Measurements from ENCODE around the gene RNASET2. TPM values are rescaled to one million over a fixed set of nuclear protein-coding genes. Genes with fewer than 3 reads are reported as not detected.

The RNASET2 gene, protein sequence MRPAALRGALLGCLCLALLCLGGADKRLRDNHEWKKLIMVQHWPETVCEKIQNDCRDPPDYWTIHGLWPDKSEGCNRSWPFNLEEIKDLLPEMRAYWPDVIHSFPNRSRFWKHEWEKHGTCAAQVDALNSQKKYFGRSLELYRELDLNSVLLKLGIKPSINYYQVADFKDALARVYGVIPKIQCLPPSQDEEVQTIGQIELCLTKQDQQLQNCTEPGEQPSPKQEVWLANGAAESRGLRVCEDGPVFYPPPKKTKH
- total RNA-seq: 10 to 100 TPM; 25.2 to 55.2 (median 37.0) TPM
- 10 to 100 TPM; 25.7 to 61.4 TPM for polyA plus RNA-seq

DNA sequence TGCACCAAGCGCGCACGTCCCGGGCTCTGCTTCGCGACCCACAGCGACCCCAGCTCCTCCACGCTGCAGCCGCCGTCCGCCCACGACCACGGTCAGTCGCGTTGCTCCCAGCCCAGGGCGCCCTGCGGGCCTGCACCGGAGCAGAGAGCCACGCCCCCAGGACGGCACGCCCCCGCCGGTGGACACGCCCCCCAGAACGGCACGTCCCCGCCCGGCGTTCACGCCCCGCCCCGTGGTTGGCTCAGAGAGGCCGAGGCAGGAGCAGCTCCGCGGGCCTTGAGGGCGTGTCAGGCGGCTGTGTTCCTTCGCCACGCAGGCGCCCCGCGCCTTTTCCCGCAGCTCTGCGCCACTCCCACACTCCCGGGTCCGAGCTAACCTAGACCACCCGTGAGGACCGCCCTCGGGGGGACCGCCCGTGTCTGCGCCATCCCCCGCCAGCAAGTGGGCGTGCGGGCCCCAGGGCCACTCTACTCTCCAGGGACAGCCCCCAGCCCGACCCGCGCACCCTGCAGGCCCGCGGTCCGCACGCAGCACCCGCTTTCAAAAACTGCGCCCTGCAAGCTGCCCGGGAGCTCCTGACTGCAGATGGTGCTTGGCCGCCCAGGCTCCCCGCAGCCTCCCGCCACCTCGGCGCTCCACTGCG, at the start of gene RNASET2:
Gene RNASET2, minus strand, starts transcription at position 107 of the 643 bp plus-strand sequence. CDS start 368 bp downstream, outside the sequence.
- peak within 1 kb of the TSS; percentile 63 to 91 (median 78) for H3K27ac ChIP-seq
- H3K4me3 ChIP-seq: peak within 1 kb of the TSS; percentile 62 to 95 (median 72)
- no peaks in the 10 kb centered on the region for H3K36me3 ChIP-seq
- H3K4me1 ChIP-seq: no peaks in the 10 kb centered on the region
- H3K27me3 ChIP-seq: no peaks in the 10 kb centered on the region
- TF ChIP-seq, protein P1, sequence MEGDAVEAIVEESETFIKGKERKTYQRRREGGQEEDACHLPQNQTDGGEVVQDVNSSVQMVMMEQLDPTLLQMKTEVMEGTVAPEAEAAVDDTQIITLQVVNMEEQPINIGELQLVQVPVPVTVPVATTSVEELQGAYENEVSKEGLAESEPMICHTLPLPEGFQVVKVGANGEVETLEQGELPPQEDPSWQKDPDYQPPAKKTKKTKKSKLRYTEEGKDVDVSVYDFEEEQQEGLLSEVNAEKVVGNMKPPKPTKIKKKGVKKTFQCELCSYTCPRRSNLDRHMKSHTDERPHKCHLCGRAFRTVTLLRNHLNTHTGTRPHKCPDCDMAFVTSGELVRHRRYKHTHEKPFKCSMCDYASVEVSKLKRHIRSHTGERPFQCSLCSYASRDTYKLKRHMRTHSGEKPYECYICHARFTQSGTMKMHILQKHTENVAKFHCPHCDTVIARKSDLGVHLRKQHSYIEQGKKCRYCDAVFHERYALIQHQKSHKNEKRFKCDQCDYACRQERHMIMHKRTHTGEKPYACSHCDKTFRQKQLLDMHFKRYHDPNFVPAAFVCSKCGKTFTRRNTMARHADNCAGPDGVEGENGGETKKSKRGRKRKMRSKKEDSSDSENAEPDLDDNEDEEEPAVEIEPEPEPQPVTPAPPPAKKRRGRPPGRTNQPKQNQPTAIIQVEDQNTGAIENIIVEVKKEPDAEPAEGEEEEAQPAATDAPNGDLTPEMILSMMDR (IDR thresholded peaks at IDR 0.05): no peak
- ATAC-seq: peak; percentile 96 to 98 (median 98)
- intact Hi-C loops (cut with DNase I): no loop called here
- no peak for FAIRE-seq
- 0% methylated on average over 43 to 71 of the region's 71 CpGs for WGBS, 2 donors
- peak; percentile 96 to 100 (median 98) for DNase-seq
- H3K9me3 ChIP-seq: no peaks in the 10 kb centered on the region

DNA sequence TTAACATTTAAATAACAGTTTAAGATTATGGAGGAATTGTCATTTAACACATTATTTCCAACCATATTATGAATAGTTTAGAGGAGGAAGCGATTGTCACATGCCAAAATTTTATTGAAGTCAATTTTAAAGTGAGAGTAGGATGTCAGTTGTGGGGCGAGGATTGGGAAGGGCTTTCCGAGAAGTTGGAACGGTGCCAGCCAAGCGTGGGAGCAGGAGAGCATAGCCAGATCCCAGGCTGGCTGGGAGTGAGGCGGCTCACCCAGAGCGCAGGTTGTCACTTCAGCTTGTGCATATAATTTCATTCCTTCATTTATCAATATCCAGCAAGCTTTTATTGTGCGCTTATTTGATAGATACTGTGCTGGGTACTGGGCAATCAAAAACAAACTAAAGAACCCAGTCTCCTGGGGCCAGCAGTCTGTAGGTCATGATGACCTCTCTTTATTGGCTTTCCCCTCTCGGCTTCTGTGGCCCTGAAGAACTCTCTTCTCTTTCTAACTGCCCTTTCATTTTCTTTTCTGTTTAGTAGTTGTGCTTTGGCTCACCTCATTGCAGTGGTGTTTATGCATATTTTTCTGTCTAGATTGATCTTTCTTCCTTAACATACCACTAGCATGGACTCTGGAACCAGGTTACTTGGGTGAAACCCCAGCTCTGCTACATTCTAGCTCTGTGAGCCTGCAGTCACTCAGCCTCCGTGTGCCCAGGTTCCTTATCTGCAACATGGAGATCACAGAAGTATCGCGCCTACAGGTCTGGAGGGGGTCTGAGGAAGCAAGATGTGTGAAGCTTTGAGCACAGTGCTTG, 49.2 kb upstream of the RNASET2 start:
- Histone ChIP-seq H3K4me3 (no peak overlapping the region), H3K27me3 (no peaks in the 10 kb centered on the region), H3K9me3 (no peaks in the 10 kb centered on the region), H3K4me1 (peaks cover 0 to 4% (median 1%) of the 10 kb centered on the region in 3 donors), H3K36me3 (peaks cover 0 to 5% (median 0%) of the 10 kb centered on the region in 3 donors), H3K27ac (no peak overlapping the region)
- intact Hi-C loops (cut with DNase I): no loop called here
- DNase-seq (peak in 4 of 6 donors; percentile 14 to 63 (median 54)), FAIRE-seq (no peak), ATAC-seq (peak in 1 of 4 donors; percentile 41)
- 61 to 64% methylated on average over 12 of the region's 12 CpGs for WGBS, 2 donors
- TF ChIP-seq, protein P1 (IDR thresholded peaks at IDR 0.05): no peak

DNA sequence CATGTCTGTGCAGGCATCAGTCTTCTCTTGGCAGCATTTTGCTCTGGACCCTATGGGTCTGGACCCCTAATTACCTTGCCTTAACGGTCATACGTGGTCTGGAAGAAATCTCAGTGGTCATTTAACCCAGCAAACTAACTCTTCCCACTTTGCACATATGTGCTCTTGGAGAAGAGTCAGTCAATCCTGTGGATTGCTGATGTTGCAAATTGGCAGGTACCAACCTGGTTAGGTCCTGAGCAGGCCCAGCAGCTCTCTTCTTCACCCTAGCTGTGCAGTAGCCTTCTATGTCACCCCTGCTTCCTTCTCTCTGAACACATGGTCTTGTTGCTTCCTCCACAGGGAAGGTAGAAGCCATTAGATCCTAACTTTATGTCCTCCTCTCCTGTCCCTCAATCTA, 44.4 kb upstream of the RNASET2 start:
- 66 to 72% methylated on average over 2 of the region's 2 CpGs for WGBS, 2 donors
- TF ChIP-seq, protein P1 (IDR thresholded peaks at IDR 0.05): no peak
- H3K27me3 ChIP-seq: no peaks in the 10 kb centered on the region
- peaks cover 0 to 2% (median 0%) of the 10 kb centered on the region in 3 donors for H3K36me3 ChIP-seq
- no peak for DNase-seq
- no peaks in the 10 kb centered on the region for H3K9me3 ChIP-seq
- ATAC-seq: no peak
- FAIRE-seq: no peak
- H3K27ac ChIP-seq: no peak overlapping the region
- peaks cover 0 to 8% (median 7%) of the 10 kb centered on the region in 3 donors for H3K4me1 ChIP-seq
- H3K4me3 ChIP-seq: no peak overlapping the region
- intact Hi-C loops (cut with DNase I): no loop called here

DNA sequence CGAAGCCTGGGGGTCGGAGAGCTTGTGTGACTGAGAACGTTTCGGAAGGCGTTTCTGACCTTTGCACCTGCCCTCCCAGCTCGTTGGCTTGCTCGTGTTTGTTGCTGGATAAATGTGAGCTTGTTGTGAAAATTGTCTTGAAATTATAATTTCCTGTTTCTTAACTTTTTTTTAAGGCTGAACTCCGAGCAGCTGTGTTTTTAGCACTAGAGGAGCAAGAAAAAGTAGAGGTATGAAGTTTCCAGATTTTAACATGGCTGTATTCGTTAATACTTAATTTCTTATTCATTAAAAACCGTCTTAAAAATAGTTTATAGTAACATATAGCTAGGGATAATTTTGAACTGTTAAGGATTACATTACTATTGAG, 43.5 kb upstream of the RNASET2 start:
- H3K4me1 ChIP-seq: peaks cover 0 to 8% (median 7%) of the 10 kb centered on the region in 3 donors
- H3K4me3 ChIP-seq: peak overlapping the region; percentile 83 to 99 (median 98)
- no peak for ATAC-seq
- no peaks in the 10 kb centered on the region for H3K9me3 ChIP-seq
- no peaks in the 10 kb centered on the region for H3K36me3 ChIP-seq
- TF ChIP-seq, protein P1 (IDR thresholded peaks at IDR 0.05): no peak
- WGBS, 2 donors: 0 to 1% methylated on average over 10 of the region's 10 CpGs
- H3K27ac ChIP-seq: peak overlapping the region in 3 of 4 donors; percentile 43 to 60 (median 50)
- intact Hi-C loops (cut with DNase I): loop anchor here in 1 of 3 donors (10.0 kb wide), 1 partner anchor 225 kb away; no protein-coding TSS in a partner anchor
- no peaks in the 10 kb centered on the region for H3K27me3 ChIP-seq
- no peak for FAIRE-seq
- DNase-seq: no peak

All from pancreas (tissue), 10 donors.